Left kidney (tissue), 2 donors: Measurements from ENCODE around the gene CNN3. TPM values are rescaled to one million over a fixed set of nuclear protein-coding genes. Genes with fewer than 3 reads are reported as not detected.
A peak's percentile ranks its signal among the peaks of the same experiment; 100 is the strongest.

ENCODE experiments used
- DNase-seq: peaks from one replicate; pipeline ENCODE4 v3.0.0-alpha.2; 2013
- polyA plus RNA-seq: library from polyadenylated mRNA; unstranded; fragments of 120-200 nt; gene quantifications from one replicate; pipeline ENCODE4 v1.2.1, GENCODE V29; 2013; ENCODE audit not compliant: insufficient read length

Gene CNN3
- polyA plus RNA-seq, 1 donor, result 349 TPM

GRCh38 chr1:94856868-94857267 lies 70.0 kb downstream of the CNN3 start:
- no peak for DNase-seq

- DNase-seq, result no peak
These were observed 70.9 kb downstream of the CNN3 start for GRCh38 chr1:94856004-94856403.

GRCh38 chr1:94855307-94855700 lies 71.6 kb downstream of the CNN3 start:
- DNase-seq, result no peak

- peak; percentile 87 for DNase-seq
These were observed 72.2 kb downstream of the CNN3 start for GRCh38 chr1:94854458-94855306.

GRCh38 chr1:94852788-94853187 lies 74.1 kb downstream of the CNN3 start:
- no peak for DNase-seq

GRCh38 chr1:94851571-94851970 lies 75.3 kb downstream of the CNN3 start:
- no peak for DNase-seq

Other genes with a start within 250 kb of the CNN3 start
- 89.4 TPM for gene SLC44A3, start 106.8 kb downstream of the CNN3 start, polyA plus RNA-seq
- 9.5 TPM for gene ALG14, start 145.8 kb upstream of the CNN3 start, polyA plus RNA-seq
- 8.1 TPM for gene TLCD4, start 190.2 kb upstream of the CNN3 start, polyA plus RNA-seq